Stimulated activated CD8-positive, alpha-beta memory T cell treated with anti-CD3 and anti-CD28 coated beads, Interleukin-15, amount 100 ng/mL, for 24 hours (primary cell): Measurements from ENCODE around the gene SLC38A8.
A peak's percentile ranks its signal among the peaks of the same experiment; 100 is the strongest.

Experiments
- DNase-seq: peaks from one replicate; pipeline ENCODE4 v3.0.0-alpha.2; 2020; ENCODE audit warnings: low read depth

Gene SLC38A8

GRCh38 chr16:84031556-84031955 lies 11.0 kb downstream of the SLC38A8 start:
- no peak for DNase-seq

- no peak for DNase-seq
These were observed 13.1 kb downstream of the SLC38A8 start for GRCh38 chr16:84029297-84030047.

GRCh38 chr16:84027625-84028024 lies 15.0 kb downstream of the SLC38A8 start:
- DNase-seq = no peak

GRCh38 chr16:84026606-84027005 lies 16.0 kb downstream of the SLC38A8 start:
- DNase-seq = no peak

- DNase-seq = no peak
These were observed 17.7 kb downstream of the SLC38A8 start for GRCh38 chr16:84024854-84025253.

- no peak for DNase-seq
These were observed 20.0 kb downstream of the SLC38A8 start for GRCh38 chr16:84022644-84023043.

- DNase-seq = no peak
These were observed 21.1 kb downstream of the SLC38A8 start for GRCh38 chr16:84021488-84021887.

GRCh38 chr16:84020353-84020752 lies 22.2 kb downstream of the SLC38A8 start:
- no peak for DNase-seq

GRCh38 chr16:84018710-84019109 lies 23.9 kb downstream of the SLC38A8 start:
- no peak for DNase-seq

GRCh38 chr16:84016477-84016876 lies 26.1 kb downstream of the SLC38A8 start:
- DNase-seq = no peak

GRCh38 chr16:84015399-84015798 lies 27.2 kb downstream of the SLC38A8 start:
- DNase-seq = no peak

GRCh38 chr16:84014570-84015327 lies 27.8 kb downstream of the SLC38A8 start:
- DNase-seq = no peak

GRCh38 chr16:84013787-84014569 lies 28.6 kb downstream of the SLC38A8 start:
- peak; percentile 8 for DNase-seq

GRCh38 chr16:84009282-84009681 lies 33.3 kb downstream of the SLC38A8 start:
- no peak for DNase-seq

GRCh38 chr16:84007965-84008364 lies 34.6 kb downstream of the SLC38A8 start:
- no peak for DNase-seq

- DNase-seq = no peak
These were observed 35.1 kb downstream of the SLC38A8 start for GRCh38 chr16:84007520-84007919.

GRCh38 chr16:84005391-84005790 lies 37.2 kb downstream of the SLC38A8 start:
- DNase-seq = no peak

- no peak for DNase-seq
These were observed 38.2 kb downstream of the SLC38A8 start for GRCh38 chr16:84004442-84004841.

GRCh38 chr16:84003038-84003437 lies 39.6 kb downstream of the SLC38A8 start:
- no peak for DNase-seq

- no peak for DNase-seq
These were observed 40.9 kb downstream of the SLC38A8 start for GRCh38 chr16:84001726-84002125.

- no peak for DNase-seq
These were observed 41.5 kb downstream of the SLC38A8 start for GRCh38 chr16:84000989-84001642.

GRCh38 chr16:83998091-83998490 lies 44.5 kb downstream of the SLC38A8 start:
- DNase-seq = no peak
